Hepatocyte (in vitro differentiated cells): ENCODE data around the gene EIF2D.

ENCODE experiments used
- CTCF ChIP-seq: fragments of 200-600 bp; sonication (generic); IDR thresholded peaks from 2 replicates; pipeline ENCODE4 v1.5.1; 2016; ENCODE audit warnings: antibody characterized with exemption, mild to moderate bottlenecking; ENCODE audit not compliant: poor library complexity
- EZH2 ChIP-seq: fragments of 200-600 bp; sonication (generic); IDR thresholded peaks from 2 replicates; pipeline ENCODE4 v1.6.1; 2016; ENCODE audit warnings: antibody characterized with exemption, mild to moderate bottlenecking, borderline replicate concordance

GRCh38 chr1:206570529-206570928, 41.7 kb downstream of the EIF2D start:
- TF ChIP-seq CTCF (no peak), EZH2 (no peak)
